Astrocyte of the spinal cord (primary cell): Measurements from ENCODE around the gene RABEP2.
A peak's percentile ranks its signal among the peaks of the same experiment; 100 is the strongest.

Experiments
- DNase-seq: peaks from one replicate; pipeline ENCODE4 v3.0.0; 2011; ENCODE audit warnings: low read depth, low spot score
- H3K4me3 ChIP-seq: 2 replicates; pipeline ENCODE4 v1.5.1; 2011; ENCODE audit warnings: low read depth, mild to moderate bottlenecking, low read length, moderate library complexity
- in situ Hi-C: cut with HindIII; loops from 2 replicates; pipeline ENCODE4 v1.10.0; 2017; ENCODE audit warnings: low sequenced_read_pairs
- TF ChIP-seq, protein P1 (sequence below): IDR thresholded peaks from 2 replicates; pipeline ENCODE4 v1.5.1; 2012; ENCODE audit warnings: low read depth, mild to moderate bottlenecking, low read length, inconsistent platforms

The RABEP2 gene

GRCh38 chr16:28876973-28877654, 47.9 kb downstream of the RABEP2 start:
- in situ Hi-C loops, result no loop called here
- DNase-seq, result no peak
- no peak overlapping the region for H3K4me3 ChIP-seq
- TF ChIP-seq, protein P1, sequence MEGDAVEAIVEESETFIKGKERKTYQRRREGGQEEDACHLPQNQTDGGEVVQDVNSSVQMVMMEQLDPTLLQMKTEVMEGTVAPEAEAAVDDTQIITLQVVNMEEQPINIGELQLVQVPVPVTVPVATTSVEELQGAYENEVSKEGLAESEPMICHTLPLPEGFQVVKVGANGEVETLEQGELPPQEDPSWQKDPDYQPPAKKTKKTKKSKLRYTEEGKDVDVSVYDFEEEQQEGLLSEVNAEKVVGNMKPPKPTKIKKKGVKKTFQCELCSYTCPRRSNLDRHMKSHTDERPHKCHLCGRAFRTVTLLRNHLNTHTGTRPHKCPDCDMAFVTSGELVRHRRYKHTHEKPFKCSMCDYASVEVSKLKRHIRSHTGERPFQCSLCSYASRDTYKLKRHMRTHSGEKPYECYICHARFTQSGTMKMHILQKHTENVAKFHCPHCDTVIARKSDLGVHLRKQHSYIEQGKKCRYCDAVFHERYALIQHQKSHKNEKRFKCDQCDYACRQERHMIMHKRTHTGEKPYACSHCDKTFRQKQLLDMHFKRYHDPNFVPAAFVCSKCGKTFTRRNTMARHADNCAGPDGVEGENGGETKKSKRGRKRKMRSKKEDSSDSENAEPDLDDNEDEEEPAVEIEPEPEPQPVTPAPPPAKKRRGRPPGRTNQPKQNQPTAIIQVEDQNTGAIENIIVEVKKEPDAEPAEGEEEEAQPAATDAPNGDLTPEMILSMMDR, result no peak

DNA sequence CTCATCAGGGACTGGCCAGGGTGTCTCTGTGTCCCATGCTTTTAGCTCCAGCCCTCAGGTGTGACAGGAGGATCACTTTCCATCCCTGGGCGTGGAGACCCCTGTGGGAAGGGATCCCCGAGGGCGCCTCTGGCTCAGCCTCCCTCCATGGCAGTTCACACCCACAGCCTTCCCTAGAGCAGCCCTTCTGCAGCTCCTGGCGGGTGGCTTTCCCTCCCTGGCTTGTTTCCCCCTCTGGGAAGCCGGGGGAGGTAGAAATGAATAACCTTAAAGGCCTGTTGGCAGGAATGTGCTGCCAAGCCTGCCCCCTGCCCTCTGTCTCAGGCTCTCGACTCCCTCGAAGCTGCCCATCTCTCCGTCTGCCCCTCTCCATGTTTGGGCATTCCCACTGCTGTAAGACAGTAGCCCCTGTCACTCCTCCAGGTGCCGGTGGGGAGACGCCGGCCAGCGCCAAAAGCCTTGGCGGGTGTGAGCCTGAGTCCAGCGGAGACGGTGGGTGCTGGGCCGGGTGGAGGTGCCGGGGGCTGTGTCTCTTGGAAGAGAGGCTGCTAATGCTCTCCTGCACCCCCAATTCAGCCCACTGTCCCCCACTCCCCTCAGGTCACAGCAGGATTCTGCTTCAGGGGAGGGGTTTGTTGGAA, 48.9 kb downstream of the RABEP2 start:
- in situ Hi-C loops, result no loop called here
- H3K4me3 ChIP-seq, result no peak overlapping the region
- no peak for DNase-seq
- TF ChIP-seq, protein P1, result no peak

GRCh38 chr16:28875134-28876018, 49.7 kb downstream of the RABEP2 start:
- no peak for DNase-seq
- TF ChIP-seq, protein P1, result no peak
- H3K4me3 ChIP-seq, result no peak overlapping the region
- in situ Hi-C loops, result no loop called here

GRCh38 chr16:28874406-28874805, 50.6 kb downstream of the RABEP2 start:
- DNase-seq, result no peak
- TF ChIP-seq, protein P1, result no peak
- no peak overlapping the region for H3K4me3 ChIP-seq
- in situ Hi-C loops, result no loop called here

GRCh38 chr16:28873543-28874201, 51.4 kb downstream of the RABEP2 start:
- no peak overlapping the region for H3K4me3 ChIP-seq
- TF ChIP-seq, protein P1, result peak; percentile 69
- in situ Hi-C loops, result no loop called here
- no peak for DNase-seq

DNA sequence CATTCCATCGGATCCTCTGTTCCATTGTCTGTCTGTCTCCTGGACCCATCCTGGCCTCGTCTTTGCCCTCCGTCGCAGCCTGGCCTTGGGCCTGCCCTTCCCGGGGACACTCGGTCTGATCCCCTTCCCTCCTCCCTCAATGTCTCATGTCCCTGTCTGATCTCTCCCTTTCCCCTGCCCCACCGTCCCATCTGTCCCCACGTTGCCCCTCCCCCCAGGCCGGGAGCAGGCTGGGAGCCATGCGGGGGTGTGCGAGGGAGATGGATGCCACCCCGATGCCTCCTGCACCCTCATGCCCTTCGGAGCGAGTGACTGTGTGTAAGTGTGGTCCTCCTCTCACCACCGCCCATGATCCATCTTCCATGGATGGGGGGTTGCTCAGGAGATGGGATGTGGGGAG, 52.1 kb downstream of the RABEP2 start:
- no peak for DNase-seq
- in situ Hi-C loops, result no loop called here
- TF ChIP-seq, protein P1, result no peak
- no peak overlapping the region for H3K4me3 ChIP-seq
